B cell (primary cell): Measurements from ENCODE around the gene PCOLCE2. TPM values are rescaled to one million over a fixed set of nuclear protein-coding genes. Genes with fewer than 3 reads are reported as not detected.

ENCODE experiments used
- ATAC-seq: fragments of 200-7000 bp; cut with Tn5 transposase; one replicate; pipeline ENCODE4 v1.10.0; 2021; ENCODE audit warnings: low read depth, mild to moderate bottlenecking, moderate number of reproducible peaks, moderate library complexity
- CTCF ChIA-PET: fragments of 350-600 bp; sonication (Branson Sonifier 250); formaldehyde crosslinking; loops from one replicate; lab custom pipeline; 2021; ENCODE audit warnings: antibody characterized with exemption, inconsistent platforms; lab: Charles Lee
- POLR2A ChIA-PET: fragments of 350-600 bp; sonication (Branson Sonifier 250); formaldehyde crosslinking; loops from one replicate; lab custom pipeline; 2021; ENCODE audit warnings: antibody characterized with exemption; lab: Charles Lee
- DNase-seq: peaks from one replicate; pipeline ENCODE4 v3.0.0; 2013
- H2AFZ ChIP-seq: 2 replicates; pipeline ENCODE4 v1.6.1; 2012; ENCODE audit warnings: mild to moderate bottlenecking, low read depth, low read length; ENCODE audit not compliant: insufficient read depth, poor library complexity, severe bottlenecking
- H3K27ac ChIP-seq, 2 donors: 1 replicate in 1 of 2; 2 replicates in 1 of 2; pipeline ENCODE4 v1.5.1; 2012 to 2013; ENCODE audit warnings: low read length in 2 of 2, mild to moderate bottlenecking in 2 of 2, moderate library complexity in 1 of 2
- H3K27me3 ChIP-seq, 4 experiments: fragments of 200-600 bp in 1 of 4; sonication (generic) in 1 of 4; replicated peaks in 1 of 4; 1 replicate in 2 of 4; 2 replicates in 2 of 4; pipeline versions ENCODE4 v1.6.1 to v1.7.0; 2013 to 2016; ENCODE audit warnings: low read length in 3 of 4, mild to moderate bottlenecking in 2 of 4, mixed read lengths in 1 of 4, moderate library complexity in 1 of 4; ENCODE audit not compliant: insufficient read depth in 4 of 4, control insufficient read depth in 3 of 4; ENCODE audit errors: control extremely low read depth in 1 of 4
- H3K36me3 ChIP-seq, 2 experiments: replicated peaks in 1 of 2; 1 replicate in 1 of 2; 2 replicates in 1 of 2; pipeline versions ENCODE4 v1.6.1 to v1.7.1; 2013; ENCODE audit warnings: low read length in 1 of 2; ENCODE audit not compliant: insufficient read depth in 2 of 2, control insufficient read depth in 1 of 2; ENCODE audit errors: control extremely low read depth in 1 of 2, extremely low read depth in 1 of 2
- H3K4me1 ChIP-seq, 2 donors: fragments of 200-600 bp in 1 of 2; sonication (generic) in 1 of 2; 1 replicate in 1 of 2; 2 replicates in 1 of 2; pipeline versions ENCODE4 v1.5.1 to v1.6.1; 2013 to 2017; ENCODE audit warnings: low read length in 2 of 2; ENCODE audit not compliant: control insufficient read depth in 2 of 2, insufficient read depth in 2 of 2
- H3K4me2 ChIP-seq: replicated peaks from 2 replicates; pipeline ENCODE3; 2012; ENCODE audit warnings: mild to moderate bottlenecking, low read depth, low read length; ENCODE audit not compliant: poor library complexity, severe bottlenecking
- H3K4me3 ChIP-seq, 5 experiments: fragments of 200-600 bp in 1 of 5; sonication (generic) in 1 of 5; 1 replicate in 3 of 5; 2 replicates in 2 of 5; pipeline versions ENCODE4 v1.5.1 to v1.7.0; 2011 to 2016; ENCODE audit warnings: low read length in 4 of 5, mild to moderate bottlenecking in 4 of 5, low read depth in 2 of 5, control low read depth in 1 of 5, moderate library complexity in 1 of 5; ENCODE audit not compliant: insufficient read depth in 1 of 5; ENCODE audit errors: control extremely low read depth in 1 of 5, extremely low read depth in 1 of 5
- H3K79me2 ChIP-seq: fragments of 200-600 bp; sonication (generic); one replicate; pipeline ENCODE4 v1.6.0; 2016; ENCODE audit warnings: low read length; ENCODE audit not compliant: control insufficient read depth, insufficient read depth
- H3K9ac ChIP-seq: fragments of 200-600 bp; sonication (generic); 2 replicates; pipeline ENCODE4 v1.6.1; 2017; ENCODE audit warnings: mild to moderate bottlenecking, low read length, moderate library complexity
- H3K9me3 ChIP-seq, 3 donors: one replicate each; pipeline versions ENCODE4 v1.6.1 to v1.7.1; 2013; ENCODE audit warnings: low read length in 2 of 3; ENCODE audit not compliant: control insufficient read depth in 2 of 3, insufficient read depth in 1 of 3; ENCODE audit errors: control extremely low read depth in 1 of 3
- H4K20me1 ChIP-seq: 2 replicates; pipeline ENCODE4 v1.6.0; 2012; ENCODE audit warnings: mild to moderate bottlenecking, low read length; ENCODE audit not compliant: insufficient read depth, control insufficient read depth, poor library complexity, severe bottlenecking
- H3K27ac Mint-ChIP-seq: one replicate; pipeline ENCODE4 v1.8.0; 2021; ENCODE audit warnings: mixed read lengths
- H3K27me3 Mint-ChIP-seq: one replicate; pipeline ENCODE4 v1.8.0; 2021; ENCODE audit warnings: mixed read lengths
- H3K4me1 Mint-ChIP-seq: one replicate; pipeline ENCODE4 v1.8.0; 2021; ENCODE audit warnings: mixed read lengths
- H3K4me3 Mint-ChIP-seq: one replicate; pipeline ENCODE4 v1.8.0; 2021; ENCODE audit warnings: mixed read lengths
- H3K9me3 Mint-ChIP-seq: one replicate; pipeline ENCODE4 v1.8.0; 2022; ENCODE audit warnings: mixed read lengths; ENCODE audit not compliant: insufficient read depth
- CTCF ChIP-seq: fragments of 200-600 bp; IDR thresholded peaks from one replicate; pipeline ENCODE4 v1.8.0; 2022; ENCODE audit warnings: antibody characterized with exemption, mild to moderate bottlenecking
- EZH2 ChIP-seq: IDR thresholded peaks from 2 replicates; pipeline ENCODE4 v1.6.1; 2012; ENCODE audit warnings: borderline replicate concordance, low read depth, mild to moderate bottlenecking, moderate library complexity, low read length; ENCODE audit not compliant: insufficient read depth, poor library complexity, severe bottlenecking
- WGBS: methylation state at CpG from one replicate; pipeline ENCODE4 v1.1.5; 2013; ENCODE audit warnings: missing lambda C conversion rate; ENCODE audit not compliant: insufficient coverage; 5-methylcytosine and 5-hydroxymethylcytosine counted together
- intact Hi-C: fragments of 100-400 bp; cut with micrococcal nuclease; formaldehyde crosslinking; loops from one replicate; pipeline ENCODE4 v1.10.0; 2022
- polyA plus RNA-seq: library from polyadenylated mRNA; depleted of rRNA; stranded (reverse); fragments of >200 nt; gene quantifications from 2 replicates; pipeline ENCODE4 v1.2.3, GENCODE V29; 2012
- total RNA-seq, 2 donors: library from RNA; stranded (reverse); fragments of 120-200 nt in 1 of 2; gene quantifications; 1 replicate in 1 of 2; 2 replicates in 1 of 2; pipeline versions ENCODE4 v1.2.3 to v1.2.4, GENCODE V29; 2013 to 2022

The PCOLCE2 gene
- total and polyA plus RNA-seq, 2 donors (not counting 1 experiment from before 2014, with no cell fraction given), result not detected

- Histone ChIP-seq H3K27ac (no peak overlapping the region), H3K4me3 (no peak overlapping the region), H3K79me2 (no peaks in the 10 kb centered on the region), H4K20me1 (no peaks in the 10 kb centered on the region), H2AFZ (no peak overlapping the region), H3K9ac (no peak overlapping the region), H3K9me3 (no peaks in the 10 kb centered on the region), H3K27me3 (peaks cover 0 to 9% (median 3%) of the 10 kb centered on the region in 4 experiments), H3K36me3 (no peaks in the 10 kb centered on the region), H3K4me1 (no peaks in the 10 kb centered on the region), H3K4me2 (no peak overlapping the region)
- TF ChIP-seq EZH2 (no peak), CTCF (peak; percentile 34)
- 88% methylated on average over 6 of the region's 6 CpGs for WGBS
- POLR2A ChIA-PET, result no interaction called here
- intact Hi-C loops, result no loop called here
- CTCF ChIA-PET, result interaction anchor here (0.8 kb wide), 1 partner anchor 53 kb away, joined by 3 read pairs; no protein-coding TSS in a partner anchor
- Mint-ChIP-seq H3K27ac (no peak overlapping the region), H3K27me3 (peaks cover 30% of the 10 kb centered on the region), H3K9me3 (no peaks in the 10 kb centered on the region), H3K4me1 (no peaks in the 10 kb centered on the region), H3K4me3 (no peak overlapping the region)
- ATAC-seq (no peak), DNase-seq (peak; percentile 17)
Measured at GRCh38 chr3:142931222-142931621, 42.3 kb upstream of the PCOLCE2 start.

GRCh38 chr3:142930463-142930862 lies 41.6 kb upstream of the PCOLCE2 start:
- Histone ChIP-seq H3K9me3 (no peaks in the 10 kb centered on the region), H3K4me1 (no peaks in the 10 kb centered on the region), H4K20me1 (no peaks in the 10 kb centered on the region), H3K9ac (no peak overlapping the region), H3K36me3 (no peaks in the 10 kb centered on the region), H3K27me3 (peaks cover 0 to 9% (median 3%) of the 10 kb centered on the region in 4 experiments), H3K4me2 (no peak overlapping the region), H3K79me2 (no peaks in the 10 kb centered on the region), H3K4me3 (no peak overlapping the region), H3K27ac (no peak overlapping the region), H2AFZ (no peak overlapping the region)
- DNase-seq (no peak), ATAC-seq (no peak)
- H3K4me3 Mint-ChIP-seq, result no peak overlapping the region
- no peaks in the 10 kb centered on the region for H3K9me3 Mint-ChIP-seq
- H3K27ac Mint-ChIP-seq, result no peak overlapping the region
- ChIA-PET CTCF (interaction anchor here (0.8 kb wide), 1 partner anchor 53 kb away, joined by 3 read pairs; no protein-coding TSS in a partner anchor), POLR2A (no interaction called here)
- H3K27me3 Mint-ChIP-seq, result peaks cover 35% of the 10 kb centered on the region
- intact Hi-C loops, result no loop called here
- H3K4me1 Mint-ChIP-seq, result no peaks in the 10 kb centered on the region
- 80% methylated on average over 1 of the region's 3 CpGs for WGBS
- TF ChIP-seq CTCF (no peak), EZH2 (no peak)
